Left cardiac atrium (tissue), 4 donors: ENCODE measurements around the gene ICAM2. TPM values are rescaled to one million over a fixed set of nuclear protein-coding genes. Genes with fewer than 3 reads are reported as not detected.

Experiments
- ATAC-seq, 2 donors: fragments of 200-7000 bp; cut with Tn5 transposase; one replicate each; pipeline ENCODE4 v1.9.1; 2020; ENCODE audit warnings: mild to moderate bottlenecking in 2 of 2, moderate library complexity in 2 of 2
- DNase-seq: peaks from one replicate; pipeline ENCODE4 v3.0.0-alpha.2; 2020
- intact Hi-C, 2 donors: fragments of 100-400 bp; cut with DNase I; formaldehyde crosslinking; loops; one replicate each; pipeline versions ENCODE4 v1.14.1 to v1.15.1; 2022 to 2023
- total RNA-seq, 2 donors: library from RNA; stranded (reverse); fragmentation: NEBNext Ultra II Directional; extraction: Animal tissue kit (Norgen Biotek cat#: 25700); gene quantifications; one replicate each; pipeline ENCODE4 v1.2.1, GENCODE V29; 2021
- donor health status: DM: no; HTN: yes; CAD: no.
- donor health status: DM: no; HTN: yes; CAD: no; lungs with severe emphysema.
- donor health status: DM: yes; HTN: yes; CAD: no.
- donor health status: Dilated cardiomyopathy.

The ICAM2 gene
- total RNA-seq, 2 donors from 2014 or later: 33.0 to 67.4 TPM

DNA sequence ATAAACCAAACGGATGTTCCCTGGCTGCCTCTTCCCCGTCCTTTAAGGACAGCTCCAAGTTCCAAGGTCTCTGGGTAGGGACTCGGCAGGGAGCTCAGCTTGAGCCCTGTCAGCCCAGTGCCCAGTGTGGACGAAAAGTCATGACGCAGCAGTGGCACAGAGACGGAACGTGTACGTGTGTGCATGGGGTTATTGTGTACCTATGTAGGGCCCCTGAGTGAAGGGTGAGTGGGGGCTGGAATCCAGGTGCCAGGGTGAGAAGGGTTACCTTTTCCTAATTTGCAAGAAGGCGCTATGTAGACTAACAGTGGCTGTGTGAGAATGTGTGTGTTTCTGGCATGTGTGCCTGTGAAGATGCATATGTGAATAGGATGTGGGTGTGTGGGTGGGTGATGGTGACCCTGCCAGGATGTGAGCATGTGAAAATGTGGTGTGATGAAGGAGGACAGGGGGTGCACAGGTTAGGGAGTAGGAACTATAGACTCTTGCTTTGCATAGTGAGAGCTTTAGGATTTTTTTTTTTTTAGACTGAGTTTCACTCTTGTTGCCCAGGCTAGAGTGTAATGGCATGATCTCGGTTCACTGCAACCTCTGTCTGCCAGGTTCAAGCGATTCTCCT is 53.7 kb downstream of the ICAM2 start:
- no peak for ATAC-seq
- intact Hi-C loops: no loop called here
- no peak for DNase-seq

DNA sequence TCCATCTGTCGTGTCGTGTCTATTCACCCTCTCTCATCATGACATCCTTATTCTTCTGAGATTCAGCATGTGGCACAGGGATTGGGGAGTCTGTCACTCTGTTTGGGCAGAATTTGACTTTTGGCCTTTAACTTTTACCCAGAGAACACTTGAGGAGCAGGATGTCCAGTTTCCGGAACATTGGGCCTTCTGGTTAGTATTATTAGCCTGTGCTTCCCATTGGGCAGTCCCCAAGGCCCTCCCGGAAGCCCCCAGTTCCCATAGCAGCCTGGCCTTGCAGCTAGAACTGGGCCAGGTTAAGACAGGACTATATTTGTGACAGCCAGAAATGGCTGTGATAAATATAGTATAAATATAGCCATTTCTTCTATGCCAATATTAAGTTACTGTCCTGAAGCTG is 57.3 kb downstream of the ICAM2 start:
- ATAC-seq (peak; percentile 26 to 67), DNase-seq (peak; percentile 60)
- intact Hi-C loops: no loop called here

DNA sequence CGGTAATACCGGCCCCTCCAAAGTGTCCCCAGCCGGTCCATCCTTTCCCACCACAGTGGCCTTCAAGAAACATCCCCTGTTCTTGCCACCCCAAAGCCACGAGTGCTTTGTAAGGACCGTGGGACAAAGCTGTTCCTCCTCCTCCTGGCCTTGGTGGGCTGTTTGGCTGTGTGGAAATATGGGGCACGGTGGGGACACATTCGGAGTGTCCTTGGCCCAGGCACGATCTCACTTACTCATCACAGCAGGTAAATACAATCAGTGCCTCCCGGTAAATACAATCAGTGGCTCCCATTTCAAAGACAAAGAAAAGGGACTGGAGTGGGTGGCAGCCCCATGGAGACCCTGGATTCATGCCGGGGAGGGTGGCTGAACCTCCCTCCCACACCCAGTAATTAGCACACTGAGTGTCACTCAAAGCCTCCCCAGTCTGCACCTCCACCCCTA is 58.1 kb downstream of the ICAM2 start:
- ATAC-seq (no peak), DNase-seq (no peak)
- intact Hi-C loops: no loop called here

DNA sequence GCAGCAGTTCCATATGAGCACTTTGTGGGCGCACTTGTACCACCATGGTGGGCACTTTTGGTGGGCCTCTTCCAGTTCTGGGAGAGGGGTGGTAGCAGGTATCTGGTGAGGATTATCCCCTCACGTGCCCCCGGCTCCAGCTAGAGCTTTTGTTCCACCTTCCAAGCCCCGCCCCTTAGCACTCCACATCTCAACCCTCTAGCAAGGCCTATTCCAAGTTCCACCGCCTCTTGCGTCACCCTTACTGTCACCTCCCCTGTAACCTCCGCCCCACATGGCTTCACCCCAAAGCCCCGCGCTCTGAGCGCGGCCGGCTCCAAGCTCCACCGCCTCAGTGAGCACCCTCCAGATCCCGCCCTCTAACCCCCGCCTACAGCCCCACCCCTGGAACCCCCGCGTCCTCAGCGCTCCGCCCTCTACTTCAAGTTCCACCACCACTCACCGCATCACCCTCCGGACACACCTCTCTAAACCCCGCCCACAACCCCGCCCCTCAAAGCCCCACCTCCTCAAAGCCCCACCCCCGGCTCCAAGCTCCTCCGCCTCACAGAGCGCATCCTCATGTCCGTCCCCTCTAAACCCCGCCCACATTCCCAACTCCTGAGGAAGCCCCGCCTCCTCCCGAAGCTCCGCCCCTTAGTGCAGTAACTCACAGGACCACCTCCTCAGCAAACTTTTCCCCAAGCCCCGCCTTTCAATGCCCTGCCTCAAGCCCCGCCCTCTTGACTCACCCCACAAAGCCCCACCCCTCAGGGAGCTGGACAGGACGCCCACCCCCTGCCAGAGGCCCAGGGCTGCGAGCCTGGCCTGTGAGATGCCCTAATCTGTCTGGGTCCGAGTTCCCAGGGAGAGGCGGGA is 58.8 kb downstream of the ICAM2 start:
- intact Hi-C loops: no loop called here
- DNase-seq (peak; percentile 88), ATAC-seq (peak; percentile 77 to 85)

DNA sequence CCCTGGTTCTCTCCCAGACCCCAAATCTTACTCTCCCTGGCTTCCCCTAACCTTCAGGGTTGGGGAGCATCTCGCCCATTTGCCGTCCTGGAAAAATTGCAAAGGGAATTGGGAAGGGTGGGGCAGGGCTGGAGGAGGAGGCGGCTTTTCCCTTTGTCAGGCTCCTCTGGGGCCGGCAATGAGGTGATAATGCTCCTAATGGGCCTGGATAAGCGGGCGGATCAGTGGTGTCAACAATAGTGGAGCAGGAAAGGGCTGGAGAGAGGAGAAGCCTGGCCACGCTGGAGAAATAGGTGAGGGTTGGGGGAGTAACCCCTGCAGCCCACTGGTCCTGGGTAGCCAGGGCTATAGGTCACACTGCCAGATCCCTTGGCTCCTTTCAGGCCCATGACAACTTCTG is 60.0 kb downstream of the ICAM2 start:
- DNase-seq (no peak), ATAC-seq (no peak)
- intact Hi-C loops: no loop called here

DNA sequence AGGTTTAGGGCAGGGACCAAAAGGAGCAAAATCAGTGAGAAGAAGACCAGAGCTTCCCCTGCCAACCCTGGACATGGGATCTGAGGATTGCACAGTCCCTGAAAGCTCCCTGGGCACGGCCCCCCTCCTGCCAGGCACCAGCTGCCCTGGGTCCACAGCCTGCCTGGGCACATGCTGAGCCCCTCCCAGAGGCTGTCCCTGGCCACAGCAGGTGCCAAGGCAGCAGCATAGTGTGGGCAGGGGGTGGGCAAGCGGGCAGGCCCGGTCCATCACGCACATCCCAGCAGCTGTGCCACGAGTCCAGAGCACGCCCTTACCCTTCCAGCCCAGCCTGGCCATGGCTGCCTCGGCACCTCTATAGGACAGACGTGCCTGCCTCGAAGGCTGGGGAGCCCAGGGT is 60.4 kb downstream of the ICAM2 start:
- no peak for DNase-seq
- intact Hi-C loops: no loop called here
- ATAC-seq: no peak

DNA sequence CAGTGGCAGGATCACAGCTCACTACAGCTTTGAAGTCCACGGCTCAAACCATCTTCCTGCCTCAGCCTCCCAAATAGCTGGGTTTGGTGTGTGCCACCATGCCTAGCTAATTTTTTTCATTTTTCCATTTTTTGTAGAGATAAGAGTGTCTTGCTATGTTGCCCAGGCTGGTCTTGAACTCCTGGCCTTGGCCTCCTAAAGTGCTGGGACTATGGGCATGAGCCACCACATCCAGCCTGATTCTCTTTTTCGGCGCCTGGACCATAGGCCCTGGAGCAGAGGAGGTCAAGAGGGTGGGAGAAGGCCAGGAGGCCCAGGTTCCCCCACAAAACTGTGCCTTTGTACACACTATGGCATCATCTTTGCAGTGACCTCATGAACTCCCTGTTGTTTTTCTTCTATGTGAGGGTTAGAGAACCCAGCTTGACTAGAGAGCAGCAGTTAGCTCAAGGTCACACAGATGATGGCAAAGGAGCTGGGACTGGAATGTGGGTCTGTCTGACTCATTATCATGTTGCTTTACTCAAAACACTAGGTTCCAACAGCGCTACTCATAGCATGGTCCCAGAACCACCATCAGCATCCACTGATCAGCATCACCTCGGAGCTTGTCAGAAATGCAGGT is 64.0 kb downstream of the ICAM2 start:
- intact Hi-C loops: no loop called here

DNA sequence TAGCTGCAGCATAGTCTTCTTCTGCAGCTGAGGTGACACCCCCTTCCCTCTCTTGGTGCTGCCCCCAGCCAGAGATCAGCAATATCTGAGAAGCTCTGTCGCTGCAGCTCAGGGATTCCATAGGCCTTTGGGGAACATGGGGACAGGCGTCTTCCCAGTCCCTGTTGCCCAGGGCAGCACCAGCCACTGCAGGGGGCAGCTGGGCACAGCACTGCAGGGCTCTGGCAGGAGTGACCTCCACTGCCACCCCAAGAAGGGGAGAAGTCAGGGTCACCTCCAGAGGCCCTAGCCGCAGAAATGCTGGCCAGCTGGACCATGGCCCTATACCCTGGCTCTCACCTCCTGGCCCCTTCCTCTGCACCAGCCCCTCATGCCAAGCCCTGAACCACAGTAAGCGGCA is 64.6 kb downstream of the ICAM2 start:
- intact Hi-C loops: no loop called here
- ATAC-seq (no peak), DNase-seq (no peak)

More for the DNA sequence above, 64.0 kb downstream of the ICAM2 start:
- DNase-seq: no peak
- no peak for ATAC-seq

DNA sequence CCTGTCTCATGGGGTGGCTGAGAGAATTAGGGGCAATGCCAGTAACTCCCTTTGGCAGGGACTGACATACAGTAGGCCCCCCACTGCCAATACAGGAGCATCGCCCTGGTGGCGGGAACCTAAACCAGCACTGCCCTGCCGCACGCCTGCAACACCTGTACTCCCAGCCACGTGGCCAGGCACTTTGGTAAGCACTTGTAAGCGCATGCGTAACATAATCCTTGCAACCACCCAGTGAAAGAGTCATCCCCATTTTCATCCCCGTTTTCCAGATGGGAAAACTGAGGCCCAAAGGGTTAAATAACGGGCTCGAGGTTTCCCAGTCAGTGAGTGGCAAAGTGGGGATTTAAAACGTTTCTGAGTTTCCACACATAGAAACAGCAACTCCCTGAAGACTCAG is 65.2 kb downstream of the ICAM2 start:
- intact Hi-C loops: no loop called here
- ATAC-seq: no peak

DNA sequence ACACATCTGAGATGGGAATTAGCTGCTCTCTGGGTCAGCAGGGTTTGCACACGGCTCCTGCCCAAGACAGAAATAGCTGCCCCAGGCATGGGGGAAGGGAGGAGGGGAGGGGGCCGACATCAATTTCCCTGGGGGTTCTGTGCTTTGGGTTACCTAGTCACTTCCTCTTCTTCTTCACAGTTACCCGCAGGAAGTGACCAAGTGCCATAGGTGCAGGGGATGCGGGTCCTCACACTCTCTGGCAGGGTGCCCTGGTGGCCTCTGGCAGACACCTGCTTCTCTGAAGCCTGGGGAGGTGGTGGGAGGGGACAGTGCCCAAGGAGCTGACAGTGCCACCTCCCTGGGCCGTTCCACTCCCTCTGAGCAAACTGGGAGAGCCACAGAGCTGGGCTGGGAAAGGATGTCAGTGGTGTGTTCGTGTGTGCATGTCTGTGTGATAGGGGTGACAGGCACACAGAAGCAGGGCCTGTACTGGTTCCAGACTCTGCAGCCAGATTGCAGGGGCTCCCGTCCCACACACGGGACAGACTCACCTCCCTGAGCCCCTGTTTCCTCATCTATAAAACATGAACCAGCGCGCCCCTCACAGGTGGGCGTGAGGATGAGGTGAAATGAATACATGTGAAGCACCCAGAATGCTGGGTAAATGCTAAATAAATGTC is 65.9 kb downstream of the ICAM2 start:
- DNase-seq (no peak), ATAC-seq (peak; percentile 36 to 56)
- intact Hi-C loops: loop anchor here in 1 of 2 donors (5.0 kb wide), 1 partner anchor 33 kb away; no protein-coding TSS in a partner anchor

More for the DNA sequence above, 65.2 kb downstream of the ICAM2 start:
- no peak for DNase-seq

Other genes starting within 250 kb of the ICAM2 start
- 100 to 1,000 TPM in 1 of 2 donors, 10 to 100 TPM in 1; 88.9 to 139 TPM for gene CCDC47, start 247.0 kb downstream of the ICAM2 start, total RNA-seq
- 10 to 100 TPM; 45.2 to 74.2 TPM for gene DDX42, start 246.5 kb downstream of the ICAM2 start, total RNA-seq
- gene PSMC5, start 193.2 kb downstream of the ICAM2 start, total RNA-seq: 100 to 1,000 TPM; 122 to 143 TPM
- gene FTSJ3, start 193.0 kb downstream of the ICAM2 start, total RNA-seq: 10 to 100 TPM; 33.1 to 38.1 TPM
- 10 to 100 TPM; 33.9 to 37.1 TPM for gene SMARCD2, start 177.9 kb downstream of the ICAM2 start, total RNA-seq
- gene CSH2, start 147.0 kb downstream of the ICAM2 start, total RNA-seq: not detected
- not detected for gene GH2, start 138.7 kb downstream of the ICAM2 start, total RNA-seq
- not detected for gene CSH1, start 124.1 kb downstream of the ICAM2 start, total RNA-seq
- not detected for gene CSHL1, start 109.4 kb downstream of the ICAM2 start, total RNA-seq
- gene GH1, start 101.8 kb downstream of the ICAM2 start, total RNA-seq: not detected
- 1 to 10 TPM; 4.8 to 7.5 TPM for gene CD79B, start 88.3 kb downstream of the ICAM2 start, total RNA-seq
- 1 to 10 TPM in 1 of 2 donors, under 1 TPM in 1; 0.41 to 1.0 TPM for gene SCN4A, start 47.7 kb downstream of the ICAM2 start, total RNA-seq
- gene PRR29, start 22.3 kb downstream of the ICAM2 start, total RNA-seq: under 1 TPM; 0.24 to 0.35 TPM
- 10 to 100 TPM; 11.4 to 15.4 TPM for gene ERN1, start 109.5 kb upstream of the ICAM2 start, total RNA-seq
- 10 to 100 TPM; 40.7 to 54.8 TPM for gene TEX2, start 242.6 kb upstream of the ICAM2 start, total RNA-seq